ENCODE data around the gene NEDD8.

The NEDD8 gene

GRCh38 chr14:24262821-24263733, 30.9 kb upstream of the NEDD8 start, which contains the start of gene TGM1:
TSS of gene TGM1 (minus strand) at chr14:24263177. CDS start at chr14:24262352, 825 bp downstream.
- DNase-seq: no peak

GRCh38 chr14:24261969-24262327, 29.8 kb upstream of the NEDD8 start:
- no peak for DNase-seq

GRCh38 chr14:24261256-24261968, 29.2 kb upstream of the NEDD8 start:
- no peak for DNase-seq

- no peak for DNase-seq
Measured at GRCh38 chr14:24260780-24261157, 28.6 kb upstream of the NEDD8 start.

- no peak for DNase-seq
Measured at GRCh38 chr14:24260026-24260779, 28.0 kb upstream of the NEDD8 start.

GRCh38 chr14:24259282-24260025, 27.3 kb upstream of the NEDD8 start:
- no peak for DNase-seq

- DNase-seq: no peak
Measured at GRCh38 chr14:24258548-24259265, 26.5 kb upstream of the NEDD8 start.

GRCh38 chr14:24258119-24258518, 26.0 kb upstream of the NEDD8 start:
- no peak for DNase-seq

GRCh38 chr14:24256960-24257359, 24.8 kb upstream of the NEDD8 start:
- DNase-seq: no peak

GRCh38 chr14:24255931-24256711, 24.0 kb upstream of the NEDD8 start:
- no peak for DNase-seq

- no peak for DNase-seq
Measured at GRCh38 chr14:24255438-24255837, 23.3 kb upstream of the NEDD8 start.

- no peak for DNase-seq
Measured at GRCh38 chr14:24254630-24255392, 22.6 kb upstream of the NEDD8 start.

GRCh38 chr14:24253936-24254335, 21.8 kb upstream of the NEDD8 start:
- no peak for DNase-seq

GRCh38 chr14:24252289-24253124, 20.3 kb upstream of the NEDD8 start:
- DNase-seq: no peak

- DNase-seq: no peak
Measured at GRCh38 chr14:24251880-24252288, 19.7 kb upstream of the NEDD8 start.

GRCh38 chr14:24250354-24250753, 18.2 kb upstream of the NEDD8 start:
- DNase-seq: no peak

- DNase-seq: no peak
Measured at GRCh38 chr14:24249230-24250021, 17.3 kb upstream of the NEDD8 start.

- DNase-seq: no peak
Measured at GRCh38 chr14:24247422-24247821, 15.3 kb upstream of the NEDD8 start.

All from activated CD4-positive, alpha-beta T cell treated with anti-CD3 and anti-CD28 coated beads for 1 hour (primary cell).